GM19035 (cell line): Measurements from ENCODE around the gene CACNA2D4.
"Not testable (repeated sequence)": the region's sequence is repeated elsewhere in the genome, so short reads cannot be mapped to it uniquely, and the experiment has no call there.

Source experiments
- ATAC-seq: cut with Tn5 transposase; IDR thresholded peaks from one replicate; pipeline ENCODE4 v1.9.1; 2021; ENCODE audit not compliant: unreplicated experiment

CACNA2D4 gene, protein sequence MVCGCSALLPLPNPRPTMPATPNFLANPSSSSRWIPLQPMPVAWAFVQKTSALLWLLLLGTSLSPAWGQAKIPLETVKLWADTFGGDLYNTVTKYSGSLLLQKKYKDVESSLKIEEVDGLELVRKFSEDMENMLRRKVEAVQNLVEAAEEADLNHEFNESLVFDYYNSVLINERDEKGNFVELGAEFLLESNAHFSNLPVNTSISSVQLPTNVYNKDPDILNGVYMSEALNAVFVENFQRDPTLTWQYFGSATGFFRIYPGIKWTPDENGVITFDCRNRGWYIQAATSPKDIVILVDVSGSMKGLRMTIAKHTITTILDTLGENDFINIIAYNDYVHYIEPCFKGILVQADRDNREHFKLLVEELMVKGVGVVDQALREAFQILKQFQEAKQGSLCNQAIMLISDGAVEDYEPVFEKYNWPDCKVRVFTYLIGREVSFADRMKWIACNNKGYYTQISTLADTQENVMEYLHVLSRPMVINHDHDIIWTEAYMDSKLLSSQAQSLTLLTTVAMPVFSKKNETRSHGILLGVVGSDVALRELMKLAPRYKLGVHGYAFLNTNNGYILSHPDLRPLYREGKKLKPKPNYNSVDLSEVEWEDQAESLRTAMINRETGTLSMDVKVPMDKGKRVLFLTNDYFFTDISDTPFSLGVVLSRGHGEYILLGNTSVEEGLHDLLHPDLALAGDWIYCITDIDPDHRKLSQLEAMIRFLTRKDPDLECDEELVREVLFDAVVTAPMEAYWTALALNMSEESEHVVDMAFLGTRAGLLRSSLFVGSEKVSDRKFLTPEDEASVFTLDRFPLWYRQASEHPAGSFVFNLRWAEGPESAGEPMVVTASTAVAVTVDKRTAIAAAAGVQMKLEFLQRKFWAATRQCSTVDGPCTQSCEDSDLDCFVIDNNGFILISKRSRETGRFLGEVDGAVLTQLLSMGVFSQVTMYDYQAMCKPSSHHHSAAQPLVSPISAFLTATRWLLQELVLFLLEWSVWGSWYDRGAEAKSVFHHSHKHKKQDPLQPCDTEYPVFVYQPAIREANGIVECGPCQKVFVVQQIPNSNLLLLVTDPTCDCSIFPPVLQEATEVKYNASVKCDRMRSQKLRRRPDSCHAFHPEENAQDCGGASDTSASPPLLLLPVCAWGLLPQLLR

DNA sequence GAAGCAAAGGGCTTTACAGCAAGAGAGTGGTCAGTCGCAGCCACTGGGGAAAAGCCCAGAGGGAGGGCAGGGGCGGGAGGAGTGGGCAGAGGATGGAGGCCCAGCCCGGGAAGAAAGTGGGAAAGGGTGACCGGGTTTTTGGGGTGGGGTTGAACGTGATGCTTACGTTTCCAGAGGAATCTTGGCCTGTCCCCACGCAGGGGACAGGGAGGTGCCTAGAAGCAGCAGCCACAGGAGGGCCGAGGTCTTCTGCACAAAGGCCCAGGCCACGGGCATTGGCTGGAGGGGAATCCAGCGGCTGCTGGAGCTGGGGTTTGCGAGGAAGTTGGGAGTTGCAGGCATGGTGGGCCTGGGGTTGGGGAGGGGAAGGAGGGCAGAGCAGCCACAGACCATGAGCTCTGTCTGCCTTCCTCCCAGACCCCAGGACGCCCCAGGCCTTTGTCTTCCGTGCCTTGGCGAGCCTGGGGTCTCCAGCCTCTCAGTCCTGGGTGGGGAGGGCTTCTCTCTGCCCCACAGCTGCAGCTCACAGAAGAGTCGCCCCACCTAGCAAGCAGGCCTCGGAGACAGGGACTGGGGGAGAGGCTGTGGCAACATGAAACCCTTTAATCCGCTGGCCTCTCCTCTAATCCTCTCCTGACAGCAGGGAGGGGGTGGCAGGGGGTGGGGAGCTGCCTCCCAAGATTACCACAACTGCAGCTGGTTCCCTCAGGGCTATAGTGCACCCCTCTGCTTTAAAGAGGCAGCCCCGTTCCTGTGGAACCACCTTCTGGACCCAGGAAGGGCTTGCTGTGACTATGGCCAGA is at the start of gene CACNA2D4:
CACNA2D4 (minus strand) TSS at position 572 of the 803 bp plus-strand sequence; CDS start at position 393, 179 bp downstream.
- no peak for ATAC-seq

DNA sequence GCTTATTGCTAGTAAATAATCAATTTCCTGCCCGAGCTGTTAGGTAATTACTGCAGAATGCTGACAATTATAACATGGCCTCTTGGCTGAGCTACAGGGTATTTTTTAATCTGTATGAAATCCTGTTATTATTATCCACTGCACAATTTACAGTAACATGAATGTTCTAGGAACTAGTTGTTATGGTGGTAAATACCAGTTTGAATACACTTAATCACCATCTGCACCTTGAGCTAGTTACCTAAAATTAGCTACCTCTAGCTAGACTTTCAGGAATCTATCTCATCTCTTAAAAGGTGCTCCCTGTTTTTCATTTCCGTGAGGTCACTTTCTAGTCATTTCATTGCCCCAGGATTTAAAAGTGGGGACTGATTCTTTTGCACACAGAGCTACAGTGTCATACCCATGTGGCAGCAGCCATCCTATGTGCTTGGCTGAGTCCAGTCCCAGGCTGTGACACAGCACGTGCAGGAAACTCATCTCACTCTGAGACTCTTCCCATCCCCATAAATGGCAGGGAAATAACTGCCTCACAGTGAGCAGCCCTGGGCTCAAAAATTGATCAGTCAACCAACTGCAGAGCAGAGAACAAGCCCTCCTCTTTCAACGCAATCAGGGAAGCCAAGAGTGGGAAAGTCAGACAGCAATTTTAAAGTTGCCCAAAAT is 48.2 kb upstream of the CACNA2D4 start:
- ATAC-seq: no peak

DNA sequence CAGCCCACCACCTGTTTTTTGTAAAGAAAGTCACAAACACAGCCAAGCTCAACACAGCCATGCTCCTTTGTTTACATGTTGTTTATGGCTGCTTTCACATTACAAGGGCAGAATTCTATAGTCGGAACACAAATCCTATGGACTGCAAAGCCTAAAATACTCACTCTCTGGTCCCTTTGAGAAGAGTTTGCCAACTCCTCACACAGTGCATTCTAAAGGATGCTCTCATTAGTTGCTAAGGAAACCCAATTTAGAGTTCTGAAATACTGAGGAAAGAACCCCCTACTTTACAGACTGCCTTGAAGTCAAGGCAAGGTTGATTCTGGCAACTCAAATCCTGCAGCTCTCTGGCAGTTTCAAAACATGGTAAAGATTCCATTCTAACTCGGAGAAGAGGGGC is 47.5 kb upstream of the CACNA2D4 start:
- ATAC-seq: no peak

DNA sequence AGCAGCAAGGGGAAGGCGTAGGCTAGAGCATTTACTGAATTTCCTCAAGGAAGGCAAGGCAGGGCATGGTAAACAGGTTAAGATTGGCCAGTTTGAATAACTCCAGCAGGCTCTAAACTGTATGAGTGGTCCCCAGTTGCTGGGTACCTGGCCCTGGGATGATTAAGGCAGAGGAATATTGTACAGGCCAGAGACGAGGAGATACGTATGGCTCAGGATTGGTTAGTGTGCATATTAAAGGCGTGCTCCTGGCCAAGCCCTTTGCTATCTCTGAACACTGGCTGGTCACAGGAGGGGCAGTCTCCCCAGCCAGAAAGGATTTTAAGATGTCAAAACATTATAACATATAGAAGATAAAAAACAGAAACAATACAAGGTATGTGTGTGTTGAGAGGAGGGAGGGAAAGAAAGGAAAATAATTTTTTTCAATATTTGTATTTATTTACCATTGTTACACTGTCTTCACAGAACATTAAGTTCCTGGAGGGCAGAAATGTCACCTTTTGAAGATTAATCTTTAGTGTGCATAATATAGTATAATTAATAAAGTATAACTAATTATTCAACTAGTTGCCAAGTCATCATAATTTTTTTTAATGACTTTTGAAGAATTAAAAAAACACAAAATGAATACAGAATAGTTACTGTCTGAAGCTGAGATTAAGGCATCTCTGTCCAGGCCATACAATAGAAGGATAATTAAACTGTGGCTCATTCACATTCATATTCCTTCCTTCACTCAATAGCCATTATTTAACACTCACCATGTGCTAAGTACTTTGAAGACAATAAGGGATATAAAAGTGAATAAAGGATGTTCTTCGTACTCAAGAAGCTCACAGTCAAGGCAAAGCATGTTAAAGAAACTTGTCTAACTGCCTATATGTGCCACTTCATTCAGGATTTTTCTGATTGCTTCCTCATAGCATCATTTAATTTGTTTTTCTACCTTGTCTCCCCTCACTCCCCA is 43.9 kb upstream of the CACNA2D4 start:
- no peak for ATAC-seq

DNA sequence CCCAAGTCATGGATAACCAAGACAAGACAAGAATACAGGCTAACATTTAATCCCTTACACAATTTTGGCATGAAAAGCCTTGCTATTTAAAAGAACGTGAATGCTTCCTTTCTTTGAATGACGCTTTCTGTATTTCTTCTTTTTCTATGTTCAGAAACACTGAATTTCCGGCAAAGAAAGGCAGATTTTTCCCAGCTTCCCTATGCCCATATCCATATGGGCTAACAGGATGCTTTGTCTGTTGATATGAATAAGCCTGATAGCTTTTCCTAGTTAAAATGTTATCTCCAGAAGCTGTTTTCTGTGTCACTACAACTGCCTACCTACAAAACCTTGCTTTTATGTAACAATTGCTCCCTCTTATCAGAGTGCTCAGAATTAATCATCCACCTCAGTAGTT is 38.3 kb upstream of the CACNA2D4 start:
- ATAC-seq: no peak

DNA sequence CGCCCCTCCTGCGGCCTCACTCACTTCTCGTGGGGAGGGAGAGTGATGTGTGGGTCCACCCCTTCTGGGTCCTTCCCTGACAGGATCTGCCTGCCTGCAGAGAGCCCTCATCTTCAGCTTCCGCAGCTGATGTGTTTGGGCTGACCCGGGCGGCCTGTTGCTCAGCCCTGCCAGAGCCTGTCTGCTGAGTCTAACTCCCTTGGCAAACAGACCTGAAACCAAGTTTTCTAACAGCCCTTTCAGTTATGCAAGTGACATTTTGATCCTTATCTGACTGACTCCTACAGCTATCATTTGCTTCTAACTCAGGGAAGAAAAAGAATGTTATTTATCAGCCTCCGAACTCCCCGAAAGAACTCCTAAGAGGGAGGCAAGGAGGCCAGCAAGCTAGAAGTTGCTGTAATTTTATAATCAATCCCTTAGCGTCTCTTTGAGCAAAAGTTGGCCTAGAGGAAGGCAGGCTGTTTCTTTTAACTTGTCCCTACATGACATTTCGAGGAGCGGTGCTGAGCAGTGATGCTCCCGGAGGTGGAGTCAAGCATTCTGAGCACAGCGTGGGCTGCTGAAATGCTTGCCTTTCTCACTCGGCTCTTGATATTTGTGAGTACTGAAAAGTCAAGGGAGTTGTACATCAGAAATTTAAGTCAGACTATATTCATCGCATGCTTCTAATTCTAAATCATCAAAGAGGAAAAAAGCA is 31.5 kb upstream of the CACNA2D4 start:
- no peak for ATAC-seq

DNA sequence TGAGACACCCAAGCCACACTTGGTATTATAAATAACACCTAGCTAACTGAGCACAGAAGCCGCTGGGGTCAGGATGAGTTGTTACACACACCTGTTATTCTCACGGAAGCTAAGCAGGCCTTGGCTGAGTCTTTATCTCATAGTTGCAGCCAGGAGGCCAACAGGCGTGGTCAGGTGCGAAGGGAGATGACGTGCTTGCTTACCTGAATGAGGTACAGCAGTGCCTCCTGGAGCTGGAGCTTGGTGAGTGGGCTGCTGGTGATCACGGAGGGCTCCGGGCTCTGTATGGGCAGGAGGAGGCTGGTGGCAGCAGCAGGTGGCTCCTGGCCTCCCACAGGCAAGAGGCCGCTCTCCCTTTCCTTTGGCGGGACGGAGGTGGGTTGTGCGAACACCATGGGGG is 30.4 kb upstream of the CACNA2D4 start:
- no peak for ATAC-seq

DNA sequence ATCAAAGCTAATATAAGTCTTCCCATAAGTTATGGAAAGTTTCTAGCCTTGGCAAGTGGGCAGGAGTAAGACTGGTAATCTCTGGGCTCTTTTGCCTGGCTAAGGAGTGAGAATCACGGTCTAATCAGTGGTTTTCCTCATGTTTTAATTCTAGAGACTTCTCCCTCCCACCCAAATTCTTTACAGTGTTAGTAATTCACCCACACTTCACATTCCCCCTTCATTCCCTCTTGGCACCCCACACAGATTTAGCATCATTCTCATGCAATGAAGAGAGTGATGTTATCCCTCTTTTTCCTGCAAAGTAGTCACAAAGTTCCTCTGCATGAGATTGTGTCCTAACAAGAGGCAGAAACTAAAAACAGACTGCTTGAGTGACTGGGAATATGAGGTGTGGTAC is 28.6 kb upstream of the CACNA2D4 start:
- ATAC-seq: no peak

DNA sequence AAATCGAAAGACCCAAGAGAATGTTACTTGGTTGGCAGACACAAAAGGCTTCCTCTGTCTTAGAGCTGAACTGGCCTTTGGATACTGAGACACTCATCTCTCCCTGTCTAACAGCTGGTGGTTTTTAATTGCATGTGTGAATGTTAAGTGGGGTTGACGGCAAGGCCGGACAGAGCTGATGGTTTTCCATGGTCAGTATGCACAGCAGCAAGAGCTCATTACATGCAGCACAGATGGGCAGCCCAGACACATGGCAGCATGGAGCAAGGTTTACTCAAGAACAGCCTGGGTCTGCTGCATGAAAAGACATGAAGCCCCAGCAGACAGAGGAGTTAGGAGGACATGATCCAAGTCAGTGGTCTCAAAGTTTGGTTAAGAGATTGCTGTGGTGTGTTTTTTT is 27.8 kb upstream of the CACNA2D4 start:
- no peak for ATAC-seq

DNA sequence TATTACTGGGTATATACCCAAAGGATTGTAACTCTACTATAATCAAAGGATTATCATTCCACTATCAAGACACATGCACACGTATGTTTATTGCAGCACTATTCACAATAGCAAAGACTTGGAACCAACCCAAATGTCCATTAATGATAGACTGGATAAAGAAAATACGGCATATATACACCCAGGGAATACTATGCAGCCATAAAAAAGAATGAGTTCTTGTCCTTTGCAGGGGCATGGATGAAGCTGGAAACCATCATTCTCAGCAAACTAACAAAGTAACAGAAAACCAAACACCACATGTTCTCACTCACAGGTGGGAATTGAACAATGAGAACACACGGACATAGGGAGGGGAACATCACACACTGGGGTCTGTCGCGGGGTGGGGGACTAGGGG is 27.1 kb upstream of the CACNA2D4 start:
- ATAC-seq: not testable (repeated sequence)

DNA sequence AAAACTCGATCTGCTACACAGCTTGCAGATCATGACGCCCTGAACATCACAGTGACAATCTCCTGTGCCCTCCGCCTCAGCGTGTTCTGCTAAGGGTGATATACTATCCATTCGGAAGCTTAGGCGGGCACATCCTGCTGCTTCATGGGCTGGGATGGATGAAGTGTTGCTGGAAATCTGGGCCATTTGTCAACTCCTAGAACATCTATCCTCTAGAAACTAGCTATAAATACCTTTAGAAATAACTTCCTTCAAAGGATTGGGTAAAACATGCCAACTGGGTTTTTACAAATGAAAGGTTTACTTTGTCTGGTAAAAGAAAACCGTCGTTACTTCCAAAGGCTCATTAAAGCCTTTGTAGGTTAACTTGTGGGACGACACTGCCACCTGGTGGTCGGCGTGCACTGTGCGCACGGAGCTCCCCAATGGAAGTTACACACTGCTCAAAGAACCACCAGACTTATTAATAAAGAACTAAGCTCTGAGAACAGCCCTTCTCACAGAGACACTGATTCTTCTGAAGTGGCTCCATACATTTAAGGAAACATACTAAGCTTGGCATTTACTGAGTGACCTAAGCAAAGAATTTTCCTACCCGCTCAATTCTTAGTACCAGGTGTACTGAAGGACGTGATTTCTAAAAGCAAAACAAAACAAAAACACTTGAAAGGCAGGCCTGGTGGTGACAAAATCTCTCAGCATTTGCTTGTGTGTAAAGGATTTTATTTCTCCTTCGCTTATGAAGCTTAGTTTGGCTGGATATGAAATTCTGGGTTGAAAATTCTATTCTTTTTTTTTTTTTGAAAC is 21.6 kb upstream of the CACNA2D4 start:
- peak; percentile 64 for ATAC-seq

DNA sequence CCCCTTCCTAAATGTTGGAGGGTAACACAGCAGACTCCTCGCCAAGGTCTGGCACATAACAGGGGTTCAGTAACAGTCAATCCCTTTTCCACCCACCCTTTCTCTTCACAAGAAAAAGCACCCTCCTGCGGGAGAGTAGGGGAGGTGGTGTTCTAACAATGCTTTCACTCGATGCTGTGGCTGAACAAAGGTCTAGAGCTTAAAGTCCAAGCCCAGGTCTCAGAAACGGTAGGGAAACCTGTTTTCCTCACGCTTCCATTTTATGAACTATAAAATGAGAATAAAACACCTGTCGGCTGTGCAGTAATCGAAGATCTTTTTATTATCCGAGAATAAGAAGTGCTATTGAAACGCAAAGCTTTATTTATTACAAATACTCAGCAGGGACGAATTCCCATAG is 20.9 kb upstream of the CACNA2D4 start:
- ATAC-seq: no peak

DNA sequence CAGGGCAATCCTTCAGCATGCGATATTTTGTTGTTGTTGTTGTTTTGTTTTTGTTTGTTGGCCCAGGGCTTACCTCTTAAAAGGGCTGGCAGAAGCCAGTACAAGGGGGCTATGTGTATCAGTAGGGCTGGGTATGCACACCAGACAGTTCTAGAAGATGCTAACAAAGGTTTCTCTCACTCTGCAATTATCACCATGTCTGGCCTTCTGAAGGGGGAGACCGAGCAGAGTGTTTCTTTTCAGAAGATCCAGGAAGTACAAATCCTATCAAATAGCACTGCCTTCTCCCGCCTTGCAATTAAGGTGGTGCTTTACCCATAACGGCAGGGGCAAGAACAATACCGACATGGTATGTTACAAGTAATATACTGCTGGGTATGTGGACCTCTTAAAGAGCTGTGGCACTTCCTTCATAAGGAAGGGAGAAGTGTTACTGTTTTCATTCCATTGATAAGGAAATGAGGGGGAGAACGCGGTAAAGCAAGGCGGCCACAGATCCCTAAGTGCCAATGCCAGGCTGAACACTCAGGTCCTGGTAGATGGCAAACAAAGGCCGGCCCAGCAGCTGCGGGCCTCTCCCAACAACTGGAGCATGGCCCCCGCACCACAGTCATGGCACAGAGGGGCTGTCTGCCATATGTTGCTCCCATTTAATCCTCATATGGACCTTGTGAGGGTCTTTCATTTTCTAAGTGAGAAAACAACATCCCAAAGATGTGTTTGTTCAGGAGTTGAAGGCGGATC is 19.2 kb upstream of the CACNA2D4 start:
- no peak for ATAC-seq

DNA sequence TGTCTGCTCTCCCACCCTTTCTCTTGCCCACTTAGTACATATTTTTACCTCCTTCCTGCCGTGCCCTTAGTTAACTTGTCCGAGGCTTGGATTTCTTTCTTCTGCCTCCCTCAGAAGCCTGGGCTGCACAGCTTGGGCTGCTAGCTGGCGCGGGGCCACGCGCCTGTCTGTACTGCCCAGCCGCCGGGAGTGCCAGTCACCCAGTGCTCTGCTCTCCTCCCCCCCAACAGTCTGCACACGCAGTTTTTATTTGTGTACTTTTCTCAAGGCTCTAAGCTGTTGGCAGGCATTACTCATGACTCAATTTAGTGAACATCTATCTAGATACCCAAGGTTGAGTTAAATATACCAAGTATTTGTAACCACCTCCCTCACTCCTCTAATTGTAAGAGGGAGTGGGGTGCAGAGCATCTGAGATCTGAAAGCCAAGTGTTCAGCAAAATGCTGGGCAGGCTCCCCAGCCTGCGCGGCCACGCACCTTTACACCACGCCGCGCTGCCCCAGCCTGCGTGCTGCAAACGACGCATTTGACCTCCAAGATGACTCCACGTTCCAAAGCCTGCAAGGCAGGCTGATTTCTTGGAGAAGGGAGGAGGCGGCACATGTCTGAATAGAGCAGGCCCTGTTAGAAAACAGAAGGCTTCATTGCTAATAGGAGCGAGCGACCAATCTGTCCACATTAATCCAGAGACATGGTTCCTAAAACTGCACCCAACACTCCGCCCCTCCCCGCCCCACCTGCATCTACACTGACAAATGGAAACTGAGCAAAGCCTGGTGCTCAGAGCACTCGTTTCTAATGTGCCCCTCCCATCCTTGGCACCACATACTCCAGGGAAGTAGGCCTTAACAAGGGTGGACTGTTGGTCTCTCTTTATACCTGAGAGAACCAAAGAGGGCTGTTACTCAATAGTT is 18.2 kb upstream of the CACNA2D4 start:
- ATAC-seq: no peak

DNA sequence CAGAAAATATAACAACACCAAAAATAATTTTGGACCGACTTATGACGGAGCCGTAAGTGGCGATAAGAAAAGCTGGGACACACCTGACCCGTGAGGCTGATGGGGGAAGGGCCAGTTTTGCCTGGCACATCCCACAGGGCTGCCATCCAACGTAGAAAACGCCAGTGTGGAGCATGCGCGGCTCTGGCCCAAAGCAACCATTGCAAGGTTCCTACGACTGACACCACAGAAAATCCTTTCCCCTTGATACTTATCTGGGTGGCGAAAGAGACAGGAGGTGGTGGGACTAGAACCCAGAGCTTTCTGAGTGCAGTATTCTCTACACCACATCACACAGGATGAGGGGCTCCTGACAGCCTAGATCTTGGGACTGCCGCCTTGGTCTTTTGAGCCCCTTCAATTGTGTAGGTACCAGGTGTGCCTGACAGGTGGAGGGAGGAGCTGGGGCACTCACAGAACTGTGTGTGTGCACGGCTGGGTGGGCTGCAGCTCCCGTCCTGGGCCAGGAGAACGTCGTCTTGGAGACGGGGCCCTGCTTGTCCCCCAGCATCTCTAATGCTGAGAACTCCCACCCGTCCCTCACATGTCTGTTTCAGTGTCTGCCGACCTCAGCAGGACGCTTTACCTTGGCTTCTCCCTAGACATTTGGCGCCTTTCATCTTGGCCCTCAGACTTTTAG is 17.4 kb upstream of the CACNA2D4 start:
- ATAC-seq: no peak
